DOHH2 (cell line): ENCODE measurements around the gene PATJ.

Experiments
- H3F3A ChIP-seq: fragments of 200-600 bp; sonication (generic), shearing (Covaris generic); 2 replicates; pipeline ENCODE4 v1.6.0; 2016; ENCODE audit warnings: antibody characterized with exemption, mild to moderate bottlenecking; ENCODE audit not compliant: control insufficient read depth, insufficient read depth
- H3K27ac ChIP-seq: fragments of 200-600 bp; sonication (generic); 2 replicates; pipeline ENCODE4 v1.5.1; 2014; ENCODE audit warnings: low read depth, mild to moderate bottlenecking, low read length, moderate library complexity
- H3K27me3 ChIP-seq: fragments of 200-600 bp; sonication (generic); 2 replicates; pipeline ENCODE4 v1.6.1; 2014; ENCODE audit warnings: mild to moderate bottlenecking, low read length, mixed read lengths; ENCODE audit not compliant: control insufficient read depth
- H3K36me3 ChIP-seq: fragments of 200-600 bp; sonication (generic); 2 replicates; pipeline ENCODE4 v1.6.1; 2014; ENCODE audit warnings: mild to moderate bottlenecking, low read length, moderate library complexity, mixed read lengths; ENCODE audit not compliant: control insufficient read depth
- H3K4me1 ChIP-seq: fragments of 200-600 bp; sonication (generic); 2 replicates; pipeline ENCODE4 v1.6.1; 2014; ENCODE audit warnings: mild to moderate bottlenecking, low read length, mixed read lengths; ENCODE audit not compliant: control insufficient read depth
- H3K4me2 ChIP-seq: fragments of 200-600 bp; sonication (generic); 2 replicates; pipeline ENCODE4 v1.6.0; 2014; ENCODE audit warnings: mild to moderate bottlenecking, low read length, moderate library complexity
- H3K4me3 ChIP-seq: fragments of 200-600 bp; sonication (generic); 2 replicates; pipeline ENCODE4 v1.5.1; 2014; ENCODE audit warnings: mild to moderate bottlenecking, low read length, mixed read lengths
- H3K79me2 ChIP-seq: fragments of 200-600 bp; sonication (generic); 2 replicates; pipeline ENCODE4 v1.6.1; 2014; ENCODE audit warnings: mild to moderate bottlenecking, low read length, mixed read lengths; ENCODE audit not compliant: control insufficient read depth
- H3K9me2 ChIP-seq: fragments of 200-600 bp; sonication (generic); replicated peaks from 2 replicates; pipeline ENCODE4 v1.6.1; 2014; ENCODE audit warnings: mild to moderate bottlenecking, low read length, mixed read lengths; ENCODE audit not compliant: control insufficient read depth
- H3K9me3 ChIP-seq: fragments of 200-600 bp; sonication (generic); 2 replicates; pipeline ENCODE4 v1.6.1; 2014; ENCODE audit warnings: antibody characterized with exemption, low read length, mixed read lengths; ENCODE audit not compliant: control insufficient read depth, insufficient read depth
- H4K20me1 ChIP-seq: fragments of 200-600 bp; sonication (generic); 2 replicates; pipeline ENCODE4 v1.6.0; 2014; ENCODE audit warnings: low read depth, mild to moderate bottlenecking, antibody characterized with exemption, low read length, moderate library complexity; ENCODE audit not compliant: control insufficient read depth, insufficient read depth
- CTCF ChIP-seq: fragments of 200-600 bp; sonication (generic); IDR thresholded peaks from one replicate; pipeline ENCODE4 v1.5.1; 2014; ENCODE audit warnings: antibody characterized with exemption, mild to moderate bottlenecking, low read depth, low read length; ENCODE audit not compliant: poor library complexity, severe bottlenecking
- EZH2phosphoT487 ChIP-seq: fragments of 200-600 bp; sonication (generic); IDR thresholded peaks from 2 replicates; pipeline ENCODE4 v1.6.1; 2017; ENCODE audit warnings: borderline replicate concordance, mild to moderate bottlenecking, antibody characterized with exemption, low read length, moderate library complexity, mixed read lengths

PATJ gene

GRCh38 chr1:61976566-61976965 is 234.3 kb downstream of the PATJ start:
- Histone ChIP-seq H4K20me1 (no peaks in the 10 kb centered on the region), H3K4me2 (no peak overlapping the region), H3K9me3 (no peaks in the 10 kb centered on the region), H3K4me1 (no peaks in the 10 kb centered on the region), H3K27ac (no peak overlapping the region), H3F3A (no peaks in the 10 kb centered on the region), H3K79me2 (no peaks in the 10 kb centered on the region), H3K27me3 (no peaks in the 10 kb centered on the region), H3K4me3 (no peak overlapping the region), H3K9me2 (no peaks in the 10 kb centered on the region), H3K36me3 (no peaks in the 10 kb centered on the region)
- TF ChIP-seq CTCF (no peak), EZH2phosphoT487 (no peak)

GRCh38 chr1:61978796-61979195 is 236.5 kb downstream of the PATJ start:
- H3F3A ChIP-seq = no peaks in the 10 kb centered on the region

GRCh38 chr1:61979729-61980128 is 237.4 kb downstream of the PATJ start:
- Histone ChIP-seq H4K20me1 (no peaks in the 10 kb centered on the region), H3K4me3 (no peak overlapping the region), H3K4me1 (no peaks in the 10 kb centered on the region), H3K9me3 (no peaks in the 10 kb centered on the region), H3K36me3 (no peaks in the 10 kb centered on the region), H3F3A (no peaks in the 10 kb centered on the region), H3K27me3 (no peaks in the 10 kb centered on the region), H3K79me2 (no peaks in the 10 kb centered on the region), H3K9me2 (no peaks in the 10 kb centered on the region), H3K27ac (no peak overlapping the region), H3K4me2 (no peak overlapping the region)
- no peak for TF ChIP-seq EZH2phosphoT487
- TF ChIP-seq CTCF = no peak

More at GRCh38 chr1:61978796-61979195, 236.5 kb downstream of the PATJ start:
- Histone ChIP-seq H3K4me1 (no peaks in the 10 kb centered on the region), H3K27ac (no peak overlapping the region), H4K20me1 (no peaks in the 10 kb centered on the region), H3K4me2 (no peak overlapping the region), H3K79me2 (no peaks in the 10 kb centered on the region), H3K9me2 (no peaks in the 10 kb centered on the region), H3K9me3 (no peaks in the 10 kb centered on the region), H3K4me3 (no peak overlapping the region), H3K27me3 (no peaks in the 10 kb centered on the region), H3K36me3 (no peaks in the 10 kb centered on the region)
- TF ChIP-seq CTCF (no peak), EZH2phosphoT487 (no peak)

GRCh38 chr1:61980561-61980960 is 238.3 kb downstream of the PATJ start:
- H3K4me2 ChIP-seq = no peak overlapping the region
- H3K4me1 ChIP-seq = no peaks in the 10 kb centered on the region
- no peaks in the 10 kb centered on the region for H3K79me2 ChIP-seq
- no peaks in the 10 kb centered on the region for H4K20me1 ChIP-seq
- TF ChIP-seq EZH2phosphoT487 (no peak), CTCF (no peak)
- H3K27ac ChIP-seq = no peak overlapping the region
- H3K4me3 ChIP-seq = no peak overlapping the region
- H3F3A ChIP-seq = no peaks in the 10 kb centered on the region
- no peaks in the 10 kb centered on the region for H3K9me3 ChIP-seq
- no peaks in the 10 kb centered on the region for H3K36me3 ChIP-seq
- no peaks in the 10 kb centered on the region for H3K9me2 ChIP-seq
- H3K27me3 ChIP-seq = no peaks in the 10 kb centered on the region
